GM19324 (cell line): ENCODE data around the gene GP9.
A peak's percentile ranks its signal among the peaks of the same experiment; 100 is the strongest.
"Not testable (repeated sequence)": the region's sequence is repeated elsewhere in the genome, so short reads cannot be mapped to it uniquely, and the experiment has no call there.

Experiments
- ATAC-seq: cut with Tn5 transposase; IDR thresholded peaks from one replicate; pipeline ENCODE4 v1.9.1; 2021; ENCODE audit warnings: mild to moderate bottlenecking, moderate library complexity; ENCODE audit not compliant: unreplicated experiment, low FRiP score

GP9 gene

DNA sequence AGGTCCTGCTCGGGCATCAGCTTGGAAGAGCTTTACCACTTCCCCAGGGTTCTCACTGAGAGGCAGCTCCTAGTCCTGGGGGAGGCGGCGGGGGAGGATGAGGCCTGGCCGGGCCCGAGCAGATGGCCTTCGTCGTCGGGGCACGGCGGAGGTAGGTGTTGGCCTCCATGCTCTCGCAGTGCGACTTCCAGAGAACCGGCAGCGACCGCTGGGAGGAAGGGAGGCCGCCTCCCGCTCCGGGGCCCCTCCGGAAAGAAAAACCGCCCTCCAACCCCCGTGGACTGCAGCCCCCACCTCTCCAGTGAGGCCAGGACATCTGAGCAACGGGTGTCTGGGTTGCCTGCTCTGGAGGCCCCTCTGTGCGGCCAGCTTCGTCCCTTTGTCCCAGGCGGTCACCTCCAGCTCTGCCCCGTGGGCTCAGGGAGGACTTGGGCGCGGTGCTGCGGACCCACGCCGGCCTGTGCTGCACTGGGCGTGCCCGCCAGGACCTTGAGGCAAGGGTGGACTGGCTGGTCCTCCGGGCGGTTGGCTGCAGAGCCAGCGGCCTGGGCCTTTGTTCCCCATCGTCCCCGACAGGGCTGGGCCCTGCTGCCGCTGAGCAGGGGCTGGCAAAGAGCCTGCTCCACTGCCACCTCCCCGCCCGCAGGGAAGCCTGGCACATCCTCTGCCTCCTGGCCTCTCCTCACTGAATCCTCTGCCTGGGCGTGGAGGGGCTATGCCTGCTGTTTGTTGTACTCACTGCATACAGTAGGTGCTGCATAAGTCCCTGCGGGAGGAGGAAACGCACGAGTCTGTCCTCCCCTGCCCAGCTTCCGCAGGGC, 13.6 kb upstream of the GP9 start:
- no peak for ATAC-seq

GRCh38 chr3:129047553-129047839, 13.1 kb upstream of the GP9 start:
- ATAC-seq: no peak

- no peak for ATAC-seq
Observed at GRCh38 chr3:129050556-129051295, 9.9 kb upstream of the GP9 start.

DNA sequence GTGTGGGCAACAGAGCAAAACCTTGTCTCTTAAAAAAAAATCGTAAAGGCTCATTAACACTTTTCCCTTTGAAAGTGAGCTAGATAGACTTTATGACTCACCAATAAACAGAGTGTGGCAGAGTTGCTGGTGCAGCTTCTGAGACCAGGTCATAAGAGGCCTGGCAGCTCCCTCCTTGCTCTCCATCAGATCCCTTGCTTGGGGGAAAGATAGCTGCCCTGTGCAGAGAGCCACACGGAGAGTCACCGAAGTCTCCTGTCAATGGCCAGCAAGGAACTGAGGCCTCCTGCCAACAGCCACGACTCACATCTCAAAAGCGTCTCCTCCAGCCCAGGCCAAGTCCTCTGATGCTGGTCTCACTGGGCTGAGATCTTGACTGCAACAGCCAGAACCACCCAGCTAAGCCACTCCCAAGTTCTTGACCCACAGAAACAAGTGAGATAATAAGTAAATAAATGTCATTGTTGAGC, 8.7 kb upstream of the GP9 start:
- ATAC-seq: no peak

DNA sequence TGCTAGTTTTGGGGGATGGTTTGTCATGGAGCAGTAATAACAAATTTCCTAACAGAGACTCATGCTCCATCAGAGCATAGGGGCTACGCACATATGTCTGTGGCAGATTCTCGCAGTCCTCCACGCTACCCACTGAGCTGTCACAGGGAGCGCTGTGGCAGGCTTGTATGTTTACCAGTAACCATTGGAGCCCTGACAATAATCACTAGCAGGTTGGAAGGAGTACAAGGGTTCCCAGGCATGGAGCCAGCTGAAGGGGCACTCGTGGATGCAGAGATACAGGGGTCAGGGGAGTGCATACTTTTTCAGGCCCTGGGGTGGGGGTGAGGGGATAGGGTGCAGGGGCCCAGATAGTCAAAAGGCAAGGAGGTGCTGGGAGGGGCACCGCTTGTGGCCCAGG, 7.9 kb upstream of the GP9 start:
- no peak for ATAC-seq

- ATAC-seq: no peak
Observed at GRCh38 chr3:129054605-129055104, 5.9 kb upstream of the GP9 start.

- no peak for ATAC-seq
Observed at GRCh38 chr3:129056451-129057173, 4.0 kb upstream of the GP9 start.

DNA sequence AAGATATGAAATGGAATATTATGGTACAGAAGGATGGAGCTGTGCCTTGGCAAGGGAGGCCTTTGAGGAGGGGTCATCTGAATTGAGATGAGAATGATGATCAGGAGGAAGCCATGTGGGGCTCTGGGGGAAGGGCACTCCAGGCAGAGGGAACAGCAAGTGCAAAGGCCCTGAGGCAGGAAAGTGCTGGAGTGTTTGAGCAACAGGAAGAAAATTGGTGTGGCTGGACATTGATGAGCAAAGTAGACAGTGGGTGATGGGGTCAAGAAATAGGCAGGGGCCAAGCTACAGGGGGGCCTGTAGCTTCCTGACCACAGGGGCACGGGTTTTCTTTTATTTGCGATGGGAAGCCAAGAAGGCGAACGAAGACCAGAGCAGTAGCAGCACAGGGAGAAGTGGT, 3.3 kb upstream of the GP9 start:
- ATAC-seq: no peak

GRCh38 chr3:129058441-129059200, 2.0 kb upstream of the GP9 start:
- peak; percentile 89 for ATAC-seq

DNA sequence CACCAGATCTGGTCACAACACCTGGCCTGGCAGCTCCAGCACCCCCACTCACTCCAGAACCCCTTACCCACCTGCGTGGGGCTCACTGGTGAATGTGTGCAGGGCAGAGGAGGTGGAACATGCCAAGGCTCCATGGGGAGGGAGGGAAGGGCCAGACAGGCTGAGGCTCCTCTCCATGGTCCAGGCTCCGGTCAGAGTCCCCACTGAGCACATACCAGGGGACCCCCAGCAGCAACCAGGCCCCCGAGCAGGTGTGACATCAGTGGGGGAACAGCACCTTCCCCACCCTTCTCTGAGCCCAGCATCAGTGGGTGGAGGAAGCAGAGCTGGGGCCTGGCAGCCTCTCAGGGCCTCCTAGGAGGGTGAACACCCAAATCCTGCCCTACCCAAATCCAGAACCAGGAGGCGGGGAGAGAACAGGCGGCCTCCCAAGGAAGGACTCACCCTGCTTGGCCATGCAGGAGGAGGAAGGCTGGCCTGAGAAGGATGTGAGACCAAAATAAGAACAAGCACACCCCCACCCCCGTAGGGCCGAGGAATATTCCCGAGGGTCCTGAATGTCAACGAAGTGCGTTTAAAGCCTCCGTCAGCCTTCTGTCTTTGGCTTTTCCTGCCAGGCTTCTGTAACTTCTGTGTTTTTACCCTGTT, 1.1 kb upstream of the GP9 start:
- no peak for ATAC-seq

GRCh38 chr3:129061023-129061887, 676 bp downstream of the GP9 start:
- no peak for ATAC-seq

DNA sequence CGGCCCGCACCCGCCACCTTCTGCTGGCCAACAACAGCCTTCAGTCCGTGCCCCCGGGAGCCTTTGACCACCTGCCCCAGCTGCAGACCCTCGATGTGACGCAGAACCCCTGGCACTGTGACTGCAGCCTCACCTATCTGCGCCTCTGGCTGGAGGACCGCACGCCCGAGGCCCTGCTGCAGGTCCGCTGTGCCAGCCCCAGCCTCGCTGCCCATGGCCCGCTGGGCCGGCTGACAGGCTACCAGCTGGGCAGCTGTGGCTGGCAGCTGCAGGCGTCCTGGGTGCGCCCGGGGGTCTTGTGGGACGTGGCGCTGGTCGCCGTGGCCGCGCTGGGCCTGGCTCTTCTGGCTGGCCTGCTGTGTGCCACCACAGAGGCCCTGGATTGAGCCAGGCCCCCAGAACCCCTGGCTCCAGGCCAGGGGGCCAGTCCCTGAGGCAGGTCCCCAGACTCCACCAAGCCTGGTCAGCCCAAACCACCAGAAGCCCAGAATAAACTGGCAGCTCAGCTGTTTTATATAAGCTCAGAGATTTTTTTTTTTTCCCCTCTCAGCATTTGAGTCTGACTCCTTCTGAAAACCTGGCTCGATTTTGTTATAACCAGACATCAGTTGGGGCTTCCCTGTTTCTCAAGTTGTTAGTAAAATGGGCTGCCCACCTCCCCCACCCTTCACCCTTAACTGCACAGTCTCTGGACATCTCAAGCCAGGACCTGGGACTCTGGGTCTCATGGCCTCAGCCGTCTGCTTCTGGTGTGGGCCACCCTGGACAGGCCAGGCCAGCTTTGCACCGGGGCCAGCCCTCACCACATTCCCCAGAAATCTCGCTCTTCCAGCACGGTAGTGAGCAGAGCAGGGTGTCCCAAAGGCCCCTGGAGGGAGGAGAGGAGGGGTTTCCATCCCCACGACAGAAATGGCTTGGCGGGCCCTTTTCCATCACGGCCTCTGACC, 1.6 kb downstream of the GP9 start:
- no peak for ATAC-seq

DNA sequence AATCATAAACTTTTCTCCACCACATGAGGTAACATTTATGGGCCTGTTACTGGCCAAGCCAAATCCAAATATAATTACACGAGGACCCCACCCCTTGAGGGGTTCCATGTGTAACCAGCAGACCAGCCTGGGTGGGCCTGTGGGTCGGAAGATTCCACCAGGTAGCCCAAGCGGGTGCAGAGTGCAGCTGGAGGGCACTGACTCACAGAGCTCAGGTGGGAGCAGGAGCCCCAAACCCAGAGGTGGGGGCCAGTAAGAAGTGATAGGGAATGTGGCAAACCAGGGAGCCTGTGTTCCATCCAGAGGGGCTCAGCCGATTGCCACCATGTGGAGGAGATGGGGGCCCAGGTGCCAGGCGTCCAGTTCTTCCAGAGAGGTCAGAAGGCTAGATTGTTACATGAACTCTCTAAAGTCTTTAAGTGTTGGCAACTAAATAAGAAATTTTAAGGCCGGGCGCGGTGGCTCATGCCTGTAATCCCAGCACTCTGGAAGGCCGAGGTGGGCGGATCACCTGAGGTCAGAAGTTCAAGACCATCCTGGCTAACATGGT, 2.6 kb downstream of the GP9 start:
- ATAC-seq: no peak

DNA sequence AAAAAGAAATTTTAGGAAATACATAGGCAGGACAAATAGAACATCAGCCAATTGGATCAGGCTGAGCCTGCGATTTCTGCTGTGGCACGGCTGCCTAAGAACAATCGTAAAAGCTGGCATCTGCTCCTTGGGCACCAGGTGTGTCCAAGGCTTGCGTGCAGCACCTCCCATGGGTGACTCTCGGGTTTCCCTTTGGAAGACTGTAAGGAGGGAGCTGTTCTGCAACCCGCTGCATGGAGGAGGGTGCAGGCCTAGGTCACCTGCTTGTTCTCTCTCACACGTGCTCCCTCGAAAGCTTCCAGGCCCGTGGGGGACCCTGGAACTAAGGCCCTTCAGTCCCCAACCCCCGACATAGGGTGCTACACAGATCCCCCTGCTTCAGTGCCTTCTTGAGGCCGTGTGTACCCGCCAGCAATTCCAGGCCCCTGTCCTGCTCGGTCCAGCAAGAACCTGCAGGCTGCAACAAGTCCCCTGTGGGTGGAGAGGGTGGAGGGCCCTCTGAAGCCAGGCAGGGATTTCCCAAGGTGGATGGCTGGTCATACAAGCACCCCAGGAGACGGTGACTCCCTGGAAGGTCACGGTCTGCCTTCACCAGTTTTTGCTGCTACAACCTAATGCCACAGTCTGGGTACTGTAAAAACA, 3.4 kb downstream of the GP9 start:
- ATAC-seq: no peak

GRCh38 chr3:129065016-129065719, 4.6 kb downstream of the GP9 start:
- no peak for ATAC-seq

DNA sequence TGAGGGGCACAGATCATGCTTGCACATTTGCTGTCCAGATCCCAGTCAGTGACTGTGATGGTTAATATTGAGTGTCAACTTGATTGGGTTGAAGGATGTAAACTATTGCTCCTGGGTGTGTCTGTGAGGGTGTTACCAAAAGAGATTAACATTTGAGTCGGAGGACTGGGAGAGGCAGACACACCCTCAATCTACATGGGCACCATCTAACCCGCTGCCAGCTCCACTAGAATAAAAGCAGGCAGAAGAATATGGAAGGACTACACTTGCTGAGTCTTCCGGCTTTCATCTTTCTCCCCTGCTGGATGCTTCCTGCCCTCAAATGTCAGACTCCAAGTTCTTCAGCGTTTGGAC, 5.1 kb downstream of the GP9 start:
- no peak for ATAC-seq

DNA sequence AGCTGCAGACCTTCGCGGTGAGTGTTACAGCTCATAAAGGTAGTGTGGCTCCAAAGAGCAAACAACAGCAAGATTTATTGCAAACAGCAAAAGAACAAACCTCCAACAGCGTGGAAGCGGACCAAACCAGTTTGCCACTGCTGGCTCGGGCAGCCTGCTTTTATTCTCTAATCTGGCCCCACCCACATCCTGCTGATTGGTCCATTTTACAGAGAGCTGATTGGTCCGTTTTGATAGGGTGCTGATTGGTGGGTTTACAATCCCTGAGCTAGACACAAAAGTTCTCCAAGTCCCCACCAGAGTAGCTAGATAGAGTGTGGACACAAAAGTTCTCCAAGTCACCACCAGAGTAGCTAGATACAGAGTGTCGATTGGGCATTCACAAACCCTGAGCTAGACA, 7.1 kb downstream of the GP9 start:
- not testable (repeated sequence) for ATAC-seq
